Stomach (tissue), 9 donors: ENCODE measurements around the gene ZYX. TPM values are rescaled to one million over a fixed set of nuclear protein-coding genes. Genes with fewer than 3 reads are reported as not detected.

Experiments
- DNase-seq, 2 donors: peaks; one replicate each; pipeline versions ENCODE4 v3.0.0 to v3.0.0-alpha.2; 2013 to 2019
- H3K27ac ChIP-seq, 5 donors: fragments of 200-600 bp in 4 of 5; sonication (generic) in 4 of 5; one replicate each; pipeline ENCODE4 v1.5.1; 2013 to 2019; ENCODE audit warnings: mild to moderate bottlenecking in 1 of 5, moderate library complexity in 1 of 5
- H3K27me3 ChIP-seq, 3 donors: fragments of 200-600 bp; sonication (generic); one replicate each; pipeline ENCODE4 v1.5.1; 2017 to 2019; ENCODE audit warnings: mixed run types in 1 of 3
- H3K36me3 ChIP-seq, 4 donors: fragments of 200-600 bp; sonication (generic); 1 replicate in 3 of 4; 2 replicates in 1 of 4; pipeline ENCODE4 v1.5.1; 2016 to 2019
- H3K4me1 ChIP-seq, 4 donors: fragments of 200-600 bp; sonication (generic); one replicate each; pipeline ENCODE4 v1.5.1; 2016 to 2019
- H3K4me3 ChIP-seq, 4 donors: fragments of 200-600 bp; sonication (generic) in 3 of 4; one replicate each; pipeline ENCODE4 v1.5.1; 2016 to 2019; ENCODE audit warnings: mild to moderate bottlenecking in 1 of 4
- H3K9me3 ChIP-seq, 4 donors: fragments of 200-600 bp; sonication (generic); one replicate each; pipeline ENCODE4 v1.5.1; 2016 to 2019
- CTCF ChIP-seq, 7 experiments: fragments of 450-650 bp in 4 of 7; fragments of 200-600 bp in 3 of 7; sonication (generic) in 3 of 7; IDR thresholded peaks; one replicate each; pipeline ENCODE4 v1.5.1; 2016 to 2019; ENCODE audit warnings: antibody characterized with exemption in 7 of 7, control low read depth in 2 of 7, mild to moderate bottlenecking in 1 of 7
- EP300 ChIP-seq: sonication (generic); formaldehyde crosslinking; IDR thresholded peaks from one replicate; pipeline ENCODE4 v1.6.1; 2017; ENCODE audit warnings: antibody characterized with exemption
- POLR2A ChIP-seq, 4 donors: fragments of 450-650 bp; IDR thresholded peaks; one replicate each; pipeline ENCODE4 v1.6.1; 2016; ENCODE audit warnings: antibody characterized with exemption in 4 of 4, control low read depth in 2 of 4, mild to moderate bottlenecking in 1 of 4, moderate library complexity in 1 of 4
- POLR2AphosphoS5 ChIP-seq, 3 donors: sonication (generic); formaldehyde crosslinking; IDR thresholded peaks; one replicate each; pipeline ENCODE4 v1.6.1; 2016; ENCODE audit warnings: antibody characterized with exemption in 3 of 3
- WGBS, 5 donors: extraction: QIAGEN DNeasy Blood & Tissue Kit in 3 of 5; methylation state at CpG; one replicate each; pipeline versions ENCODE4 v1.1.5 to v1.1.7; 2013 to 2018; 5-methylcytosine and 5-hydroxymethylcytosine counted together
- intact Hi-C: fragments of 100-400 bp; cut with DNase I; formaldehyde crosslinking; loops from one replicate; pipeline ENCODE4 v1.15.1; 2023; ENCODE audit warnings: low total_unique reads
- polyA plus RNA-seq, 3 donors: library from polyadenylated mRNA; stranded (reverse); fragments of 200-250 nt; gene quantifications; one replicate each; pipeline ENCODE4 v1.2.3, GENCODE V29; 2013
- small RNA-seq, 4 donors: library from RNA; depleted of rRNA; stranded (forward); fragments of <200 nt; gene quantifications; one replicate each; pipeline ENCODE3, GENCODE V24; 2016
- total RNA-seq, 5 donors: library from RNA; depleted of rRNA; stranded (reverse); fragments of >200 nt; gene quantifications; one replicate each; pipeline versions ENCODE4 v1.1.0 to v1.2.3, GENCODE V29; 2014 to 2016
- donor health status: healthy with polysubstance abuse.
- donor health status: Bipolar disorder and iron deficiency.
- donor health status: healthy.

Gene ZYX
- total and polyA plus RNA-seq, 8 donors: 20.6 to 102 (median 73.7) TPM

GRCh38 chr7:143435266-143435665 lies 54.1 kb downstream of the ZYX start:
- intact Hi-C loops: no loop called here
- DNase-seq: no peak
- Histone ChIP-seq H3K27me3 (no peaks in the 10 kb centered on the region), H3K4me3 (no peak overlapping the region), H3K27ac (no peak overlapping the region), H3K4me1 (no peaks in the 10 kb centered on the region), H3K36me3 (no peaks in the 10 kb centered on the region), H3K9me3 (no peaks in the 10 kb centered on the region)
- TF ChIP-seq CTCF (IDR thresholded peaks at IDR 0.05) (no peak), POLR2AphosphoS5 (IDR thresholded peaks at IDR 0.05) (no peak), POLR2A (IDR thresholded peaks at IDR 0.05) (no peak), EP300 (no peak)
- WGBS, 5 donors: 83 to 92% (median 88%) methylated on average over 2 of the region's 2 CpGs

GRCh38 chr7:143436325-143436946 lies 55.3 kb downstream of the ZYX start:
- no peak overlapping the region for H3K27ac ChIP-seq
- no peaks in the 10 kb centered on the region for H3K9me3 ChIP-seq
- no peaks in the 10 kb centered on the region for H3K36me3 ChIP-seq
- intact Hi-C loops: no loop called here
- no peak overlapping the region for H3K4me3 ChIP-seq
- no peaks in the 10 kb centered on the region for H3K27me3 ChIP-seq
- TF ChIP-seq EP300 (no peak), POLR2AphosphoS5 (IDR thresholded peaks at IDR 0.05) (no peak), CTCF (IDR thresholded peaks at IDR 0.05) (no peak), POLR2A (IDR thresholded peaks at IDR 0.05) (no peak)
- no peak for DNase-seq
- 76 to 87% (median 86%) methylated on average over 3 of the region's 3 CpGs for WGBS, 5 donors
- no peaks in the 10 kb centered on the region for H3K4me1 ChIP-seq

- Histone ChIP-seq H3K27ac (no peak overlapping the region), H3K4me3 (no peak overlapping the region), H3K27me3 (no peaks in the 10 kb centered on the region), H3K9me3 (no peaks in the 10 kb centered on the region), H3K36me3 (no peaks in the 10 kb centered on the region), H3K4me1 (no peaks in the 10 kb centered on the region)
- DNase-seq: no peak
- 43 to 61% (median 48%) methylated on average over 4 of the region's 4 CpGs for WGBS, 5 donors
- intact Hi-C loops: no loop called here
- TF ChIP-seq POLR2AphosphoS5 (IDR thresholded peaks at IDR 0.05): no peak
- TF ChIP-seq POLR2A (IDR thresholded peaks at IDR 0.05): no peak
- no peak for TF ChIP-seq CTCF (IDR thresholded peaks at IDR 0.05)
- no peak for TF ChIP-seq EP300
Measured at GRCh38 chr7:143437578-143437977, 56.4 kb downstream of the ZYX start.

GRCh38 chr7:143439866-143440265 lies 58.7 kb downstream of the ZYX start:
- Histone ChIP-seq H3K9me3 (no peaks in the 10 kb centered on the region), H3K4me1 (no peaks in the 10 kb centered on the region), H3K27ac (no peak overlapping the region), H3K4me3 (no peak overlapping the region), H3K27me3 (no peaks in the 10 kb centered on the region), H3K36me3 (no peaks in the 10 kb centered on the region)
- DNase-seq: no peak
- WGBS, 5 donors: 88 to 94% (median 89%) methylated on average over 2 of the region's 2 CpGs
- TF ChIP-seq EP300: no peak
- no peak for TF ChIP-seq CTCF (IDR thresholded peaks at IDR 0.05)
- no peak for TF ChIP-seq POLR2AphosphoS5 (IDR thresholded peaks at IDR 0.05)
- no peak for TF ChIP-seq POLR2A (IDR thresholded peaks at IDR 0.05)
- intact Hi-C loops: no loop called here

Small RNAs within 50 kb of the gene (small RNA-seq; reads per million reads assigned to genes)
- 0 to 1.1 (median 0.76) reads per million in 4 donors for gene MIR6892

Other genes with a start within 250 kb of the ZYX start
- not detected for gene PIP, start 249.3 kb upstream of the ZYX start, total RNA-seq
- gene PIP, start 249.3 kb upstream of the ZYX start, polyA plus RNA-seq: under 1 TPM in 1 of 3 donors, not detected in 2; 0.45 TPM
- not detected for gene TAS2R39, start 197.9 kb upstream of the ZYX start, total RNA-seq
- gene TAS2R39, start 197.9 kb upstream of the ZYX start, polyA plus RNA-seq: not detected
- not detected for gene TAS2R40, start 159.3 kb upstream of the ZYX start, total RNA-seq
- not detected for gene TAS2R40, start 159.3 kb upstream of the ZYX start, polyA plus RNA-seq
- 100 to 1,000 TPM in 4 of 5 donors, 10 to 100 TPM in 1; 71.8 to 305 (median 164) TPM for gene GSTK1, start 117.9 kb upstream of the ZYX start, total RNA-seq
- 100 to 1,000 TPM; 118 to 177 (median 141) TPM for gene GSTK1, start 117.9 kb upstream of the ZYX start, polyA plus RNA-seq
- gene TMEM139, start 96.4 kb upstream of the ZYX start, total RNA-seq: 1 to 10 TPM in 4 of 5 donors, under 1 TPM in 1; 0.89 to 9.6 (median 4.6) TPM
- 10 to 100 TPM in 1 of 3 donors, 1 to 10 TPM in 2; 5.3 to 15.3 (median 8.4) TPM for gene TMEM139, start 96.4 kb upstream of the ZYX start, polyA plus RNA-seq
- 10 to 100 TPM; 10.5 to 27.7 (median 22.0) TPM for gene CASP2, start 93.0 kb upstream of the ZYX start, total RNA-seq
- 1 to 10 TPM; 4.6 to 7.0 (median 5.0) TPM for gene CASP2, start 93.0 kb upstream of the ZYX start, polyA plus RNA-seq
- gene CLCN1, start 65.2 kb upstream of the ZYX start, total RNA-seq: not detected
- gene CLCN1, start 65.2 kb upstream of the ZYX start, polyA plus RNA-seq: under 1 TPM in 1 of 3 donors, not detected in 2; 0.28 TPM
- 10 to 100 TPM in 1 of 5 donors, 1 to 10 TPM in 1, under 1 TPM in 2, not detected in 1; 0.29 to 14.0 (median 0.95) TPM for gene FAM131B, start 18.6 kb upstream of the ZYX start, total RNA-seq
- under 1 TPM; 0.33 to 0.56 (median 0.46) TPM for gene FAM131B, start 18.6 kb upstream of the ZYX start, polyA plus RNA-seq
- 10 to 100 TPM in 3 of 5 donors, 1 to 10 TPM in 2; 5.3 to 31.9 (median 12.5) TPM for gene EPHA1, start 27.5 kb downstream of the ZYX start, total RNA-seq
- gene EPHA1, start 27.5 kb downstream of the ZYX start, polyA plus RNA-seq: 10 to 100 TPM in 1 of 3 donors, 1 to 10 TPM in 2; 4.7 to 25.9 (median 5.6) TPM
- not detected for gene TAS2R60, start 62.1 kb downstream of the ZYX start, total RNA-seq
- not detected for gene TAS2R60, start 62.1 kb downstream of the ZYX start, polyA plus RNA-seq
- gene TAS2R41, start 96.5 kb downstream of the ZYX start, total RNA-seq: 1 to 10 TPM in 1 of 5 donors, not detected in 4; 1.5 TPM
- not detected for gene TAS2R41, start 96.5 kb downstream of the ZYX start, polyA plus RNA-seq
- 1 to 10 TPM in 3 of 5 donors, not detected in 2; 3.3 to 6.7 (median 6.4) TPM for gene CTAGE15, start 190.5 kb downstream of the ZYX start, total RNA-seq
- under 1 TPM in 1 of 3 donors, not detected in 2; 0.63 TPM for gene CTAGE15, start 190.5 kb downstream of the ZYX start, polyA plus RNA-seq
- 1 to 10 TPM in 3 of 5 donors, not detected in 2; 2.6 to 3.5 (median 2.9) TPM for gene TCAF2, start 239.6 kb downstream of the ZYX start, total RNA-seq
- gene TCAF2, start 239.6 kb downstream of the ZYX start, polyA plus RNA-seq: 1 to 10 TPM in 1 of 3 donors, under 1 TPM in 2; 0.87 to 1.8 (median 0.92) TPM